ENCODE measurements around the gene SLFNL1.

SLFNL1 gene

DNA sequence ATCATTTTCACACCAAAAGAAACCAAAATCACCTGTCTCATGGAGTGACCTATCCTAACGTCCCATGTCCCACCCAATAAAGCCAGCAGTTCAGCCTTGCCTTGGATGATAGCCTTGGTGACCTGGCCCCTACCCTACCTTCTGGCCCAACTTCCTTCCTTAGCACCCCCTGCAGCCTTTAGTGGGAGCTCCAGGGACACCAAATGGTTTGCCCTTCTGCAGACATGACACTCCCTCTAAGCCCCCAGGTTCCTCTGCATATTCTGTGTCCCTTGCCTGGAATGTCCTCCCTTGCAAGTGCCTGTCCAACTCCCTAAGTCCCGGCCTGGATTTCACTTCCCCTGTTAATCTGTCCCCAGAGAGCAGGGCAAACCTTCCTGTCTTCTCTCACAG lies 2.2 kb downstream of the SLFNL1 start:
- no peak for DNase-seq

DNA sequence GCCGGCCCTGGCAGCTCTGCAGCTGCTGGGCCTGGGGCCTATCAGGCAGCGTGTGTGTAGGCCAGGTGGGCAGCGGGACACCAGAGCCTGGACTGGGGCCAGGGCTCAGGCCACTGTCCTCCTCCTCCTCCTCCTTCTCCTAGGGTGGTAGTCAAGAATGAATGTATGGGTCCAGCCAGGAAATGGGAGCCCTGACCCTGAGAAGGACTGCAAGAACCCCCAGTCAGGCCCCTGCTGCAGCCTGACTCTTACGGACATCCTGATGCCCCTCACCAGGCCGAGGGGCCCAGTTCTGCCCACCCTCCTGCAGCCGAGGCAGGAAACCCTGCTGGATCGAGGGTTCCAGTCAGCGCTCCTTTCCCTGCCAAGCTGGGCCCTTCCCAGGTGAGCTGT lies 3.5 kb downstream of the SLFNL1 start:
- no peak for DNase-seq

DNA sequence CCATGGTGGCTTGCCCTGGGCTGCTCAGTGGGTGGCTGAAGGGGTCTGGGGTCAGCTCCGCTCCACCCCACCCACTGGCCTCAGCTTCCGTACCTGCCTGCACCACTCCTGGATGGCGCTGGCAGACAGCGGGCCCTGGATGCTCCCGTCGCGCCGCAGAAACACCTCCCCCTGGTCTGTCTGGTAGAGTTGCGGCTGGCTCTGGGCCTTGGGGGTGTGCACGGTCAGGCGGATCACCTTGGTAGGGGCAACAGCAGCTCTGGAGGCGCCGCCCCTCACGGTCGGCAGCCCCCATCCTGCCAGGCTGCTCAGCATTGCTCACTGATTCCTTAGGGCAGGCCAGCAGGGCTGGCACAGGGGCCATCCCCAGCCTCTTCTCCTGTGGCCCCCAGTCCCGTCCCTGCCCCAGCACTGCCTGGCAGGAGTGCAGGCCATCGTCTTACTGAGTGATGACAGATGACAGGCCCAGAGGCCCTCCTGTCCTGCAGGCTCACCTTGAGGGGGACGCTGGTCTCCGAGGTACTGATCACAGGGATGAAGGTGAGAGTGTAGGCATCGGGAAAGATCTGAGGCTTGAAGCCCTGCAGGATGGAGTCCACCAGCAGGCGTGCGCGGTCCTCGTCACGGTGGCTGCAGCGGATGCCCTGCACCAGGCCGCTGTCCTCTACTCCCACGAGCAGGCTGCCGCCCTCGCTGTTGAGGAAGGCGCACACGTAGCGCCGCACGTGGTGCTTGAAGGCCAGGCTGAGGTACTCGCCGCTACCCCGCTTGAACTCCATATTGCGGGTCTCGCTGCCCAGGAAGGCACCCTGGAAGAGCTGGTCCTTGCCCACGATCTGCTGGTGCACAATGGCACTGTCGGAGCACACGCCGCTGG lies 4.1 kb downstream of the SLFNL1 start:
- DNase-seq, result no peak

DNA sequence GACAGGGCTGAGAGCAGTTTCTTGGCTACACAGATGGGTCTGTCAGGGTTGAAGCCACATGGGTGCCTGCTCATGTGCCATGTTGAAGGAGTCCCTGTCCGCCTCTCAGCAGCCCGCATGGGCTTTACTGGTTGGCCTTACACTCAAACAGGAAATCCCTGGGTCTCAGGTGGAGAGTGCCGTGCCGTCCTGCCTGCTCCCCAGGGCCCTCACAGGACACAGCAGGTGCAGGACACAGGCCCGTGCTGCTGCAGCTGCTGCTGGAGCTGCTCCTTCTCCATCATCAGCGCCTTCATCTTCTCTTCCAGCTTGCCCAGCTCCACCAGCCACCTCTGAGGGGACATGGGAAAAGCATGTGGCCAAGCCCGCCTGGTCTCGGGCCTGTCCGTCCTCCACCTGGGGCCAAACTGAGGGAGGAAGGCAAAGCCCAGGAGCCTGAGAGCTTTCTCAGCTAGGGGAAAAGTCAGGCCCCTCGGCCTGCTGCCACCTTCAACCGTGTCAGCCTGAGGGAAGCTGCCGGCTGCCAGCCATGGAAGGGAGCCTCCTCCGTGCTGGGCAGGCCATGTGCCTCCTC lies 5.5 kb downstream of the SLFNL1 start:
- DNase-seq, result no peak

DNA sequence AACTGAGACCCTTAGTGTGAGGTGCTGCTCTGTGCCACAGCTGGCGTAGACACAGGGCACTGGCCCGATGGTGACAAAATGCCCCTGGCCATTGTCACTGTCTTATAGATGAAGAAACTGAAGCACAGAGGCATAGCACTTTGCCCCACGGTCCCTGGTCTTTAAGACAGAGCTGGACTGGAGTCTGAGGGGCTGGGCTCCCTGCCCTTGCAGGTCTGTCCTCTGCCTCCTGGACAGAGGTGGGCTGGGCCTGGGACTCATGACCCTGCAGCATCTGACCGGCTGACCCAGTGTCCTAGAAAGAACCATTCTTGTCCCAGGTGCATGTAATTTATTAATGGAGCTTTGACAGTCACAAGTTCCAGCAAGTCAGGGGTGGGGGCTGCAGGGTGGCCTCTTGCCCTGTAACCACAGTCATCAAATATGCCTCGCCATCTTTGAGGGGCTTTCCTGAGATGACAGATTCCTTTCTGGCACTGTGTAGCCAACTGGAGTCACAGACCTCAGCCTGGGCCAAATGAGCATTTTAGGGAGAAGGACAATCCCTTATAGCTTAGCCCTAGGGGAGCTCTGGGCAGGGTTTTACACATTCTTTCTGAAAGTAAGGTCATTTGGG lies 6.1 kb downstream of the SLFNL1 start:
- no peak for DNase-seq

DNA sequence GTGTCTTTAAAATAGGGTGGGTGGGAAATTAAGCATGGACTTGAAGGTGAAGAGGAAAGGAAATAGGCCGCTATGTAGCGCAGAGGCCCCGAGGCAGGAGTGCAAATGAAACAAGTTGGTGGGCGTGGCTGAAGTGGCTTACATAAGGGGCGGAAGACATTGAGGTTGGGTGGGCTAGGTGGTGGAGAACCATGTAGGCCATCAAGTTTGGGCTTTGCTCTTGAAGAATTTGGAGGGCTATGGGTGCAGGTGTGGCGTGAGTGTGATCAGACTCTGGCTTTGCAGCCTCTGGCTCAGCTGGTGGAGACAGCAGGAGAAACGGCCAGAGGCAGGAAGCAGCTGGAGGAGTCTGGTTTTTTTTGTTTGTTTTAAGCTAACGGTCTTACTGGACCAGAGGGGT lies 6.7 kb downstream of the SLFNL1 start:
- no peak for DNase-seq

DNA sequence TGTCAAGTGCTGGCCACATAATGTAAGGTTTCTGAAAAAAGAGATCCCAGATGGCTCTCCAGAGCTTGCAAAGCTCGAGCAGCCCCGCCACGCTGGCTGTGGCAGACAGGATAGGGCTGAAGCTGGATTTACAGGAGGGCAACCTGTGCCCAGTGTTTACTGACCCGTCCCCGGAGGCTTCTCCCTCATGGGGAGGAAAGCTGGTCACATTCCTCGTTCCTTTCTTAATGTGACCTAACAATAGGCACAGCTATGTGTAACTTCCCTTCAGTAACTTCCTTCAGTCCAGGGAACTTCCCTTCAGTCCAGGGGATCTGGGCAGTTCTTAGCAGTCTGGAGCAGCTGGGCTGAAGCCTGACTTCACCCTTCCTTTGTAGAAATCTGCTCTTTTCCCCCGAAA lies 7.7 kb downstream of the SLFNL1 start:
- no peak for DNase-seq

DNA sequence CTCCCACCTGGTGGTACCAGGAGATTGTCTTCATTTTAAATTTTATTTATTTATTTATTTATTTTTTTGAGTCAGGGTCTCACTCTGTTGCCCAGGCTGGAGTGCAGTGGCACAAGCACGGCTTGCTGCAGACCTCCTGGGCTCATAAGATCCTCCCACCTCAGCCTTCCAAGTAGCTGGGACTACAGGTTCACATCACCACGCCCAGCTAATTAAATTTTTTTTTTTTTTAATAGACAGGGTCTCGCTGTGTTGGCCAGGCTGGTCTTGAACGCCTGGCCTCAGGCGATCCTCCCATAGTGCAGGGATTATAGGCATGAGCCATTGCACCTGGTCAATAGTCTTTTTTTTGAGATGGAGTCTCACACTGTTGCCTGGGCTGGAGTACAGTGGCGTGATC lies 8.5 kb downstream of the SLFNL1 start:
- DNase-seq, result no peak

DNA sequence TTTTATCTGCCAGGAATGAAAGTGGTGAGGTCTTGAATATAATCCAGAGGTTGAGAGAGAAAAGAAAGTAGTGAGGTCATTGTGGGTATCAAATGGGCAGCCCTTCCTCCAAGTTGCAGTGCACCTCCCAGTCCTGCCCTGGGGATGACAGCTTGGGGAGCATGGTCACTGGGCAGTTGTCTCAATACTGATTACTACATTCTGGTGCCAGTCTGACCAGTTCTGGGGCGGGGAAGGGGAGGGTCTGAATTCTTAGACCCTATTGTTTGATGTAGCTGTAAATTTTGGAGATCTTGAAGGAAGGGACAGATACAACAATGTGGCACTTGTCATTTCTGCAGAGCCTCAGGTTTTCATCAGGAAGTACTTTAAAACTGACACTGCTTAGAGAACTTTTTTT lies 11.2 kb downstream of the SLFNL1 start:
- no peak for DNase-seq

DNA sequence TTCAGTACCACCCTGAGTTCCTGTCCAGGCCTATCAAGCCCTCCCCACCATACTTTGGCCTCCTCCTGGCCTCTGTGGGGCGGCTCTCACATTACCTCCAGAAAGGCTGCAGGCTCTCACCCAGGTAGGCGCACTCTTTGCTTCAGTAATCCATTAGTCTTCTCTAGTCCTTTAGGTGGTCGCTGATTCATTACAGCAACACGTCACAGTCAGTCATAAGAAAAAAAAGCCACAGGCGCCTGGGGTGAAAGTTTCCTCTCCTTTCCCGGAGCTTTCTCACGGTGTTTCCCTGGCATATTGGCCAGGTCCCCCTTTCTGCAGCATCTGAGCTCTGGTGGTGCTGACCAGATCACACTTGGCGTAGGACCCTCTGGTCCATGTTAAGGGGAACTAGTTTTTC lies 12.1 kb downstream of the SLFNL1 start:
- DNase-seq, result no peak

DNA sequence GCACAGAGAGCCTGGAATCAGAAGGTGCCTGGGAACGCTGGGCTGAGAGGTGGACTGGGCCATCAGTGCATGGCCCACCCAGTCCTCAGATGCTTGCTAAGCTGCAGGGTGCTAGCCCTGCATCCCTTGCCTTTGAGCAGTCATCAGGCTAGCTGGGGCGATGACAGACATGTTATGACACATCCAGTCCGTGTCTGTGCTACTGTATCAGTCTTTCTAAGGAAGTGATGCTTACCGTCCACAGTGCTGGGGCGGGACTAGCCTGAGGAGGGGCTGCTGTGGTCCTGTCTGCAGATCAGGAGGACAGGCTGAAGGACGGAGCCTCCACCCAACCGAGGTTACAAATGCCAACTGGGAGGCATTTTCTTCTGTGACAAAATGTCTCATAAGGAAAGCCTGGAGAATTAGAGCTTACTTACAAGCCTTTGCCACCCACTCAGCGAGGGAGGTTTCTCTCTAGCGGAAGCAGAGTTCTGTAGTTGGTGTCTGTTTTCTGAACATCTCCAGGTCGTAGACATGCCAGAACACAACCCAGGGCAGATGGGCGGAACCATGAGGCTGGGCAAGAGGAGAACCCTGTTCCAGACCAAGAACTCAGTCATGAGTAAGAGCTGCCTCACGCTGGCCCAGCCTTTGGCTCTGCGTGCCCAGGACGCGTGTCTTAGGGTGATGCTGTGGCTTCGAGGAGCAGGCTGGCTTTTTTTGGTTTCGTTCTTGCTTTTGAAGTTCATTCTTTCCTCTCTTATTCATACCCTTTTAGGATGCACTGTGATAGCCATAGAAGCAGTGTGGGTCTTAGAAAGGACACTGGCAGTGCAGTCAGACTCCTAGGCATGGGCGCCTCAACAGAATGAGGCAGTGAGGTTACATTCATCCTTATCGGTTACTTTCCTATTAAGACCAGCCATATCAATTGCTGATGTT lies 14.3 kb downstream of the SLFNL1 start:
- no peak for DNase-seq

DNA sequence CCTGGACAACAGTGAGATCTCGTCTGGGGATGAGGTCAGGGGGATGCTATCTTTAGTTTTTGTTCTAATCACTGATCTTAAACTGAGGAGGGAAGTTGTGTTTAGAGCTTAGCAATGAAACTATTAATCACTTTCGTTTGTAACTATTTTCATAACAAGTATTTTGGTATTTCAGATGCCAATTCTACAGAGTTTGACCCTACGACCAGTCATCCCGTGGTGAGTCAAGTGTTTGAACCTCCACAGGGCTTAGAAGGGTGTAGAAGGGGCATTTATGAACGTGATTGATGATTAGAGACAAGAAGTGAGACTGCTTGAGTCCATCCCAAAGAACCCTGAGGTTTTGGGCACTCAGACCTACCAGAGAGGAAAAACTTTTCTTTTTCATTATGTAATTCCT lies 15.6 kb downstream of the SLFNL1 start:
- no peak for DNase-seq

DNA sequence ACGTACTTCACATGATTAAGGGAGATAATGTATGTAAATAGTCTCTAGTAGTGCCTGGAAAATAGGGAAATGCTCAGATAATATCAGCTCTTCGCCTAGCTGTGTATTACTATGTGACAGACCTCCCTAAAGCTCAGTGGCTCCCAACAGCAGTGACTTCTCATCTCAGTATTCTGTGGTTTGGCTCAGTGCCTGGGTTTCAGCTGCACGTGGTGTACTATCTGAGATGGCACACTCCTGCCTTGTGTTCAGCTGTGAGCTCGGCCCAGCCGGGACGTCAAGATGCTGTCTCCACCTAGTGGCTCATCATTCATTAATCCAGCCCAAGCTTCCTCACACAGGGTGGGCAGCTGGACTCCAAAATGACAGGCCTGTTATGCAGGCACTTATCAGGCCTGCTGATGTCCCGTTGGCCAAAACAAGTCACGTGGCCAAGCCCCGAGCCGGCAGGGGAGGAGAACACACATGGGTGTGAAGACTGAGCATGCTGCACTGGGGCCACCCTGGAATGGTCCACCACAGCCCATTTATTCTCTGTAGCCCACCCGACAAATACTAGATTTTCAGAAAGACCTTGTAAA lies 17.8 kb downstream of the SLFNL1 start:
- DNase-seq, result peak; percentile 60

DNA sequence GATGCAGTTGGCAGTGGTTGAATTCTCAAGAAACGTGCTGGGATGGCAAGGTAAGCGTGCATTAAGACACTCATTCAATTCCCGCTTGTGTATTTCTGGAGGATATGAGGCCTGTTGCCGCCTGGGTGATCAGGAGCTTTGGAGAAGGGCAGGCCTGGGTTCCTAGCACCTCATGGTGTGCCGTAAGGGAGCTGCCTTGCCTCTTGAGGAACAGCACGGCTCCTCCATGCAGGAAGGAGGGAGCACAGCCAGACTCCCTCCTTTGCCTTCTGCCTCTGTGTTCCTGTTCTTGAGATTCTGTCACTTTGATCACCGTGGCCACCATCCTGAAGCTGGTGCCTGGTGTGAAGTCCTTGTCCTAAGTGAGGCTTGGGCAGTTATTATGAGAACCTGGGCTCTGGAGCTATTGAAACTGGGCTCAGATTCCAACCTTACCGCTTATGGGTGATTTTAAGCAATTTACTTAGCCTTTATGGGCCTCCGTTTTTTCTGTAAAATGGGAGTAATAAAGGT lies 18.3 kb downstream of the SLFNL1 start:
- no peak for DNase-seq

DNA sequence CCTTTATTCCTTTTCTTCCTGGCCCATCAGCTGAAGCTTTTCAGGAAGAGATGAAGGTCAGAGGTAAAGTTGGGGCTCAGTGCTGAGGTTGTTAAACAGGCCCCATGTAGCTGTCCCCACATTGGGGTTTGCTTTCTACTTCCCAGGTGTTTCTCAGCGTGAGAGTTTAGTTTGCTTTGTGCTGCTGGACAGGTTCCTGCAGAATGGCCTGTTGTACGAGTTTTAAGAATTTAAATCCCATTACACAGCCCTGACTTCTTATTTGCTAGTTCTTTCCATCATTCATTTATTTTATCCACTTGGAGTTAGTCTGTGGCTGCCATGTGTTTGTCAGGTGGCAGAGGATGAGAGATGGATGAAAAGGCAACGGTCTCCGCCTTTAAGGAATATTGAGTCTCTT lies 22.9 kb downstream of the SLFNL1 start:
- no peak for DNase-seq

DNA sequence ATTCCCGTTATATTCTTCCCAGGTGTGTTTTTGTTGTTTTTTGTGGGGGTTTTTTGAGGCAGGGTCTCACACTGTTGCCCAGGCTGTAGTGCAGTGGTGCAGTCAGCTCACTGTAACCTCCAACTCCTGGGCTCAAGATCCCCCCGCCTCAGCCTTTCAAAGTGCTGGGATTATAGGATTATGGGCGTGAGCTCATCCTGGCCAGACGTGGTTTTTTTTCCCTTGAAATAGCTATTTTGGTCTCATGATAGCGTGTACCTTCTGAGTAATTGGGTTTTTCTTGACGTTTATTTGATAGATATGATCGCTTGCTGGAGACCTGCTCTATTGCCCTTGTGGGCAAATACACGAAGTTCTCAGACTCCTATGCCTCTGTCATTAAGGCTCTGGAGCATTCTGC lies 24.4 kb downstream of the SLFNL1 start:
- no peak for DNase-seq

DNA sequence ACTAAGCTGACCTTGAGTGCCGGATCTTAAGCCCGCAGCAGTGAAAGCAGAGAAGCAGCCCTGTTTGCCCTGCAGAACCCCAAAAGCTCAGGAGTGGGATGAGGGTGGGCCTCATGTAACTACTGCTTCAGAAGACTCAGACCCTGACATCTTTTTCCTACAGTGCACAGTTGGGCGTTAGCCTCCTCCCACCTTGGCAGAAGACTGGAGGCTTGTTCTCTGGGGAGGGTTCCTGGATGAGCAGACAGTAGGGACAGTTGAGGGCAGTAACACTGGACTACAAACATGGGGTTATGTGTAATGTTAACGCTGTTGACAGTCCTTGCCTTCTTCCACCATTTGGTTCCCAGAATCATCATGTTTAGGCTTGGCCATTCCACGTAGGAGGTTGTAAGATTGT lies 32.5 kb downstream of the SLFNL1 start:
- DNase-seq, result no peak

DNA sequence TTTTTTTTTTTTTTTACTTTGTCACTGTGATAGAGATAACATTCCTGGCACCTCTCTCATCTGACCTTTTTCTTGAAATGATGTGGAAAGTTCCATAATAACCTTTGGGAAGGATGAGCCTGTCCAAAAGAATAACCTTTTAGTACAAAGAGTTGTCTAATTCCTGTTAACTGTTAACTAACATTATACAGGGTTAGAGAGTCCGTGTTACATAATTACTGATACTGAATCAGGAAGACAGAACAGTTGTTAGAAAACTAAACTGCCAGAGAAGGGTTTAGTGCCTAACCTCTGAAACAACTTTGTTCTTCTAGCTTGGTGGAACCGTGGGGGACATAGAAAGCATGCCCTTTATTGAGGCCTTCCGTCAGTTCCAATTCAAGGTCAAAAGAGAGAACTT lies 33.2 kb downstream of the SLFNL1 start:
- no peak for DNase-seq

DNA sequence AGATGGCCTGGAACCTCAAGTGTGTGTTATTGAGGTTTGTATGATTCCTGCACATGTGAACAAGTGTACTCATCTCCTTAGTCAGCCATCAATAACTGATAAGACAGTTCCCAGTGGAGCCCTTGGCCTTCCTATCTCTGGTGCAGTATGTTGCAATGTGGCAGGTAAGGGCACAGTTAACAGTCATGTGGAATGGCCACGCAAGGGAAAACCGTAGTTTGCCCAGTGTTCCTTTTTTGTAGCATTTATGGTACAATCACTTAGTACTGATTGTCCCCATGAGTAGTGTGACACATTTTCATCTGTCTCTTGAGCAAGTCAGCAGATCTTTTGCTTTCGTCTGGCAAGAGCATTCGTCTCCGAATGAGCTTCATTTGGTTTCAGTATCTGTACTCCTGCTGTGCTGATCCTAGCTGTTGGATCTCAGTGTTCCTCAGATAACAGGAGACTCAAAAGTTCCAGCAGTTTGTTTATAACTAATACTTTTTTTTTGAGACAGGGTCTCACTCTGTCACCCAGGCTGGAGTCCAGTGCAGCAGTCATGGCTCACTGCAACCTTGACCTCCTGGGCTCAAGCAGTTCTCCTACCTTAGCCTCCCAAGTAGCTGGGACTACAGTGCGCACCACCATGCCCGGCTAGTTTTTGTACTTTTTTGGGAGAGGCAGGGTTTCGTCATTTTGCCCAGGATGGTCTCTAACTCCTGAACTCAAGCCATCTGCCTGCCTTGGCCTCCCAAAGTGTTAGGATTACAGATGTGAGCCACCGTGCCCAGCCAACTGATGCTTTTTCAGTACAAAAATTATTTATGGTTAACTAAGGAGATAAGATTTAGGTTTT lies 33.9 kb downstream of the SLFNL1 start:
- DNase-seq, result no peak

DNA sequence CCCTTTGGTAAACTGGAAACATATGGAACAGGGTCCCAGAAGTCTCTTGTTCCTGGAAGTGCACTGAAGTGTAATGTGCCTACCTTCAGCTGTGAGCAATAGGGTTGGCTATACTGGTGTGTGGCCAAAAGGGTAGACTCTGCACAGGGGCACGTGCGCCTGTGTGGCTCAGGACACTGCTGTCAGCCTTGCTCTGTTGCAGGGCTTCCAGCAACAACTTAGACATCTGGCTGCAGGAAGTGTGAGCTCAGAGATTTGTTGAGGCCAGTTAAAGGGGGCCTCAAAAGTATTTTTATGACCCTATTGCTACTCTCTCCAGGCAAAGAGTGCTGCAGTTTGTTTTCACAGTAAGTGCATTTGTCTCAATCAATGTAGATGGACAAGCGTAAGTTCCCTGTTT lies 34.6 kb downstream of the SLFNL1 start:
- no peak for DNase-seq

DNA sequence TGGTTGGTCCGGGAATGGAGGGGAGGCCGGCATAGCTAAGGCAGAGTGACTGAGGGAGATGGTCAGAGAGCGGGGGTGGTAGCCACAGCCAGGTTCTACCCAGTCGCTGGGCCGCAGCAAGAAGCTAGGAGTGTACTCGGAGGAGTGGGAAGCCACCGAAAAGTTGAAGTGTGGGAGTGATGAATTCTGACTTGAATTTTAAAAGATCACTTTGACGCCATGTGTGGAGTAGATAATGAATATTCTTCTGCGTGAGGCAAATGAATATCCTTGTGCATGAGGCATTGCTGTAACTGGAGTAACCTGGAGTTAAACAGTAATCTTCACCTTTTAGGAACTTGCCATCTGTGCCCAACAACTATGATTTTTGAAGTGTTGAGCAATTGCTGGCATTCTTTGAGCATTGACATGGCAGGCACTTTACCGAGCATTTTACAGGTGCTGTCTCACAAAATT lies 35.2 kb downstream of the SLFNL1 start:
- DNase-seq, result no peak

DNA sequence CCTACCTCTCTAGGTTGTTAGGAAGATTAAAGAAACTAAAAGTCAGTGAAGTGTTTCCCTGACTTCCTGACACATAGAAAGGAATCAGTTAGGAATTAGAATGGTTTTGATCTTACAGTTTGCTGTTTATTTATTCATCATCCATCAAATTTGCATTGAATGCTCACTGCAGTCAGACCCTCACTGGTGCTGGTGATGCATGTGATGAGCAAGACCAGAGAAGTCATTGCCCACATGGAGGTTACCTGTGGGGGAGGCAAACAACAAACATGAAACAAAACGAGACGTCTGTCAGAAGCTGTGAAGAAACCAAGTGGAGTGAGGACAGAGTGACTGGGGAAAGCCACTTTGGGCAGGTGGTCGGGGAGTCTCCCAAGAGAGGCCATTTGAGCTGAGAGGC lies 35.6 kb downstream of the SLFNL1 start:
- DNase-seq, result no peak
